Raji (cell line): ENCODE results near the gene UCP3.

Experiments
- POLR2A ChIP-seq: IDR thresholded peaks from 2 replicates; pipeline ENCODE4 v1.6.1; 2011; ENCODE audit warnings: low read depth, low read length, control low read depth; ENCODE audit not compliant: insufficient read depth

UCP3 gene

GRCh38 chr11:73978576-73979086, 30.3 kb downstream of the UCP3 start:
- TF ChIP-seq POLR2A: no peak

- TF ChIP-seq POLR2A: no peak
Measured at GRCh38 chr11:73977856-73978519, 30.9 kb downstream of the UCP3 start.

- no peak for TF ChIP-seq POLR2A
Measured at GRCh38 chr11:73976451-73977151, 32.3 kb downstream of the UCP3 start.

GRCh38 chr11:73975479-73975757, 33.5 kb downstream of the UCP3 start:
- no peak for TF ChIP-seq POLR2A

- no peak for TF ChIP-seq POLR2A
Measured at GRCh38 chr11:73974604-73975478, 34.0 kb downstream of the UCP3 start.

GRCh38 chr11:73972620-73973449, 36.0 kb downstream of the UCP3 start:
- TF ChIP-seq POLR2A: peak; percentile 64

GRCh38 chr11:73972187-73972586, 36.7 kb downstream of the UCP3 start:
- TF ChIP-seq POLR2A: peak; percentile 67; the same call in 1 of the 2 replicates

GRCh38 chr11:73971175-73971719, 37.6 kb downstream of the UCP3 start:
- peak; percentile 91 for TF ChIP-seq POLR2A

GRCh38 chr11:73969991-73970800, 38.7 kb downstream of the UCP3 start:
- TF ChIP-seq POLR2A: no peak; the same call in 1 of the 2 replicates

- no peak for TF ChIP-seq POLR2A
Measured at GRCh38 chr11:73969091-73969490, 39.8 kb downstream of the UCP3 start.

- TF ChIP-seq POLR2A: no peak
Measured at GRCh38 chr11:73968356-73968966, 40.4 kb downstream of the UCP3 start.

GRCh38 chr11:73965764-73966121, 43.1 kb downstream of the UCP3 start:
- TF ChIP-seq POLR2A: no peak

- no peak for TF ChIP-seq POLR2A
Measured at GRCh38 chr11:73965076-73965763, 43.7 kb downstream of the UCP3 start.
